ENCODE measurements around the gene SKA3. TPM values are rescaled to one million over a fixed set of nuclear protein-coding genes. Genes with fewer than 3 reads are reported as not detected.
"Not testable (repeated sequence)": the region's sequence is repeated elsewhere in the genome, so short reads cannot be mapped to it uniquely, and the experiment has no call there.

Gene SKA3
- total RNA-seq, 1 experiment from 2014 or later, result 31.8 TPM

DNA sequence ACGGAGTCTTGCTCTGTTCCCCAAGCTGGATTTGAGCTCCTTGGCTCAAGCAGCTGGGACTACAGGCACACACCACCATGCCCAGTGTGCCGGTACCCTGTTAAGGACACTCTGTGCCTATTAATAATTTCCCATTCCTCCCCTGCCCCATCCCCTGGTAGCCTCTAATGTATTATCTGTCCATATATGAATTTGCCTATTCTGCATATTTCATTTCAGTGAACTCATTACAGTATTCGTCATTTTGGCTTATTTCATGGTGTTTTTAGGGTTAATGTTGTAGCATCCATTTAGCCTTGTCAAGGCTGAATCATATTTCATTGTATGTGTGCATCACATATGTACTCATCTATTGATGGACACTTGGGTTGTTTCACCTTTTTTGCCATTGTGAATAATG, 33.6 kb downstream of the SKA3 start:
- DNase-seq, result no peak
- Histone ChIP-seq H3K4me3 (ENCODE audit: insufficient read depth, low read depth, low read length) (no peak overlapping the region), H3K36me3 (replicated peaks; ENCODE audit: control insufficient read depth, insufficient read depth, low read length) (peaks cover 8% of the 10 kb centered on the region), H3K27me3 (ENCODE audit: control insufficient read depth, insufficient read depth, low read length) (no peaks in the 10 kb centered on the region)

DNA sequence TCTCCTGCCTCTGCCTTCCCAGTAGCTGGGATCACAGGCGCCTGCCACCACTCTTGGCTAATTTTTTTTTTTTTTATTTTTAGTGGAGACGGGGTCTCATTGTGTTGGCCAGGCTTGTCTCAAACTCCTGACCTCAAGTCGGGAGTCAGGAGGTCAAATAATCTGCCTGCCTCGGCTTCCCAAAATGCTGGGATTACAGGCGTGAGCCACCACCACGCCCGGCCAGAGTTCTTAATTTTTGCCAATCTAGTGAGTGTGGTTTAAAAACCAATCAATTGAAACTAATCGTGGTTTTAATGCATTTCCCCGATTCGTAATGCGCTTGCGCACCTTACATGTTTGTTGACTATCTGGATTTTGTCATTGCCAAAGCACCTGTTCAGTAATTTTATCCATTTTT, 37.0 kb downstream of the SKA3 start:
- no peak overlapping the region for H3K4me3 ChIP-seq (ENCODE audit: insufficient read depth, low read depth, low read length)
- DNase-seq, result no peak

DNA sequence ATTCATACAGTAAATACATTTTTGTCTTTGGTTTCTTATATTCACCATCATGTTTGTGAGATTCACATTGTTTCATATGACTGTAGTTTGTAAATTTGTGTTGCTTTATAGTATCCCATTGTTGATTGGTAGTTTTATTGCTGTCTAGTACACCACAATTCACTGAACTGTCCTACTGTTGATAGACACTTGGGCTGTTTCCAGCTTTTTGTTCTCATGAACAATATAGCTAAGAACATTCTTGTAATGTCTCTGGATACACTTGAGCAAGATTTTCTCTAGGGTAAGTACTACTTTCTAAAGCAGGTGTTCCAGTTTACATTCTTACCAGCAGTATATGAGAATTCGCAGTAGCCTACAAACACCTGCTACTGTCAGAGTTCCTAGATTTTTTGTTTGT, 37.8 kb downstream of the SKA3 start:
- H3K36me3 ChIP-seq (replicated peaks; ENCODE audit: control insufficient read depth, insufficient read depth, low read length), result peaks cover 1% of the 10 kb centered on the region; the same call in 1 of the 2 replicates
- H3K27me3 ChIP-seq (ENCODE audit: control insufficient read depth, insufficient read depth, low read length), result no peaks in the 10 kb centered on the region
- DNase-seq, result no peak
- H3K4me3 ChIP-seq (ENCODE audit: insufficient read depth, low read depth, low read length), result no peak overlapping the region

More for the DNA sequence above, 37.0 kb downstream of the SKA3 start:
- Histone ChIP-seq H3K36me3 (replicated peaks; ENCODE audit: control insufficient read depth, insufficient read depth, low read length) (peaks cover 3% of the 10 kb centered on the region), H3K27me3 (ENCODE audit: control insufficient read depth, insufficient read depth, low read length) (no peaks in the 10 kb centered on the region)

DNA sequence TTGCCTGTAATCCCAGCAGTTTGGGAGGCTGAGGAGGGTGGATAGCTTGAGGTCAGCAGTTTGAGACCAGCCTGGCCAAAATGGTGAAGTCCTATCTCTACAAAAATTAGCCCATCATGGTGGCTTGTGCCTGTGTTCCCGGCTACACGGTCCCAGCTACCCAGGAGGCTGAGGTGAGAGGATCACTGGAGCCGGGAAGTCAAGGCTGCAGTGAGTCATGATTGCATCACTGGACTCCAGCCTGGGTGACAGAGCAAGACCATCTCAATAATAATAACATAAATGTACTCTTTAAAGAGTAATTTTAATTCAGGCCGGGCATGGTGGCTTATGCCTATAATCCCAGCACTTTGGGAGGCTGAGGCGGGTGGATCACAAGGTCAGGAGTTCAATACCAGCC, 38.7 kb downstream of the SKA3 start:
- DNase-seq, result no peak
- Histone ChIP-seq H3K36me3 (replicated peaks; ENCODE audit: control insufficient read depth, insufficient read depth, low read length) (peaks cover 1% of the 10 kb centered on the region; the same call in 1 of the 2 replicates), H3K4me3 (ENCODE audit: insufficient read depth, low read depth, low read length) (no peak overlapping the region), H3K27me3 (ENCODE audit: control insufficient read depth, insufficient read depth, low read length) (no peaks in the 10 kb centered on the region)

DNA sequence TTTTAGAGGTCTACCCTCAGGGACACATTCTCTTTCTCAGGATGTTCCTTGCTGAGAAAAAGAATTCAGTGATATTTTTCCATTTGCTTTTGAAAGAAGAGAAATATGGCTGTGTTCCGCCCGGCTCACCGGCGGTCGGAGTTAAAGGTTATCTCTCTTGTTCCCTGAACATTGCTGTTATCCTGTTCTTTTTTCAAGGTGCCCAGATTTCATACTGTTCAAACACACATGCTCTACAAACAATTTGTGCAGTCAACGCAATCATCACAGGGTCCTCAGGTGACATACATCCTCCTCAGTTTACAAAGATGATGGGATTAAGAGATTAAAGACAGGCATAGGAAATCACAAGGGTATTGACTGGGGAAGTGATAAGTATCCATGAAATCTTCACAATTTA, 40.5 kb downstream of the SKA3 start:
- H3K36me3 ChIP-seq (replicated peaks; ENCODE audit: control insufficient read depth, insufficient read depth, low read length); DNase-seq; H3K27me3 ChIP-seq (ENCODE audit: control insufficient read depth, insufficient read depth, low read length); H3K4me3 ChIP-seq (ENCODE audit: insufficient read depth, low read depth, low read length): not testable (repeated sequence)

DNA sequence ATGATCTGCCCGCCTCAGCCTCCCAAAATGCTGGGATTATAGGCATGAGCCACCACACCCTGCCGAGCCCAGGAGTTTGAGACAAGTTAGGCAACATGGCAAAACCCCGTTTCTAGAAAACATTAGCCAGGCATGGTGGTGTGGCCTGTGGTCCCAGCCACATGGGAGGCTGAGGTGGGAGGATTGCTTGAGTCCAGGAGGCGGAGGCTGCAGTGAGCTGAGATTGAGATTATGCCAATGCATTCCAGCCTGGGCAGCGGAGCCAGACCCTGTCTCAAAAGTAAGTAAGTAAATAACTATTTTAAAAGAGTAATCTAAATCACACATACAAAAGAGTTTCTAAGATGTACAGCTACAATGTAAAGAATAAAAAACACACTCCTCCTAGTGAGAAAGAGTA, 41.9 kb downstream of the SKA3 start:
- no peaks in the 10 kb centered on the region for H3K36me3 ChIP-seq (replicated peaks; ENCODE audit: control insufficient read depth, insufficient read depth, low read length)
- no peaks in the 10 kb centered on the region for H3K27me3 ChIP-seq (ENCODE audit: control insufficient read depth, insufficient read depth, low read length)
- DNase-seq, result no peak
- no peak overlapping the region for H3K4me3 ChIP-seq (ENCODE audit: insufficient read depth, low read depth, low read length)

DNA sequence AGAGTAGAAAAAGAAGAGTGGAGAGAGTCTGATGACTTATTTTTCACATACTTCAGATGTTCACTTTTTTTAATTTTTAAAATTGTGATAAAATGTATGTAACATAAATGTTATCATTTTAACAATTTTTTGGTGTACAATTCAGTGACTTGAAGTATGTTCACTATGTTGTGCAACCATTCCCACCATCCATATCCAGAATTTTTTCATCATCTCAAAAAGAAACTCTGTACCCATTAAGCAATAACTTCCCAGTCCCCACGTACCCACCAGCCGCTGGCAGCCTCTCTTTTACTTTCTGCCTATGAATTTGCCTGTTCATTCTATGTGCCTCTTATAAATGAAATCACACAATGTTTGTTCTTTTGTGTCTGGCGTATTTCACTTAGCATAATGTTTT, 43.3 kb downstream of the SKA3 start:
- H3K4me3 ChIP-seq (ENCODE audit: insufficient read depth, low read depth, low read length), result no peak overlapping the region
- no peak for DNase-seq
- H3K27me3 ChIP-seq (ENCODE audit: control insufficient read depth, insufficient read depth, low read length), result no peaks in the 10 kb centered on the region
- no peaks in the 10 kb centered on the region for H3K36me3 ChIP-seq (replicated peaks; ENCODE audit: control insufficient read depth, insufficient read depth, low read length)

DNA sequence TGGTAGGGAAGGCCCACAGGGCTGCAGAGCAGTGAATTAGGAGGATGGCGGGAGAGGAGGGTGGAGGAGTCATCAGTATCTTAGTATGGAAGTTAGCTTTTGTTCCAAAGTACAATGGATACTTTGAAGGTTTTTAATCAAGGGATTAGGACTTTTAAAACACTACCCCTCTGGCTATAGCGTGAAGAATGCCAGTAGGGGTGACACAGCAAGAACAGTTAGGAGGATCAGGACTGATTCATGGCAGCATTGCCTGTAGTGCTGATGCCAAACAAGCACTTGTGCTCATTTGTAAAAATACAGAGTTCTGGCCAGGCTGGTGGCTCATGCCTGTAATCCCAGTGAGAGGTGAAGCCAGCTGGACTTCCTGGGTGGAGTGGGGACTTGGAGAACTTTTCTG, 46.2 kb downstream of the SKA3 start:
- Histone ChIP-seq H3K4me3 (ENCODE audit: insufficient read depth, low read depth, low read length) (no peak overlapping the region), H3K36me3 (replicated peaks; ENCODE audit: control insufficient read depth, insufficient read depth, low read length) (no peaks in the 10 kb centered on the region), H3K27me3 (ENCODE audit: control insufficient read depth, insufficient read depth, low read length) (no peaks in the 10 kb centered on the region)
- DNase-seq, result no peak

DNA sequence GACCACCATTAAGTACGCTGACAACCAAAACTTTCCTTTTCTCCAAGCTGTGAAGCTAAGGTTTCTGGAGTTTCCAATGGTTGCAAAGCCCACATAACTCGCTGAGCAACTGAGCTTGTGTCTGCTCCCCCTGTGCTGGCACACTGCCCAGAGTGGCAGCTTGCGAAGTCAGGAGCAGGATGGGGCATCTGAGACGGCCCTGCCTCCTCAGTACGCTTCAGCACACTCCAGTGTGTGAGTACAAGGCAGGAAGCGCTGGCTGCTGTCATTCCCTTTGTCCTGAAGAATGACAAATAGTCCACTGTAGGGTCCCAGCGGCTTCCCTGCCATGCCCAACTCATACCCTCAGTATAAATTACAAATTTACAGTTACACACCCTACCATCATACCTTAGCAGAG, 51.5 kb downstream of the SKA3 start:
- Histone ChIP-seq H3K4me3 (ENCODE audit: insufficient read depth, low read depth, low read length) (no peak overlapping the region), H3K27me3 (ENCODE audit: control insufficient read depth, insufficient read depth, low read length) (no peaks in the 10 kb centered on the region), H3K36me3 (replicated peaks; ENCODE audit: control insufficient read depth, insufficient read depth, low read length) (no peaks in the 10 kb centered on the region)
- DNase-seq, result peak; percentile 47

DNA sequence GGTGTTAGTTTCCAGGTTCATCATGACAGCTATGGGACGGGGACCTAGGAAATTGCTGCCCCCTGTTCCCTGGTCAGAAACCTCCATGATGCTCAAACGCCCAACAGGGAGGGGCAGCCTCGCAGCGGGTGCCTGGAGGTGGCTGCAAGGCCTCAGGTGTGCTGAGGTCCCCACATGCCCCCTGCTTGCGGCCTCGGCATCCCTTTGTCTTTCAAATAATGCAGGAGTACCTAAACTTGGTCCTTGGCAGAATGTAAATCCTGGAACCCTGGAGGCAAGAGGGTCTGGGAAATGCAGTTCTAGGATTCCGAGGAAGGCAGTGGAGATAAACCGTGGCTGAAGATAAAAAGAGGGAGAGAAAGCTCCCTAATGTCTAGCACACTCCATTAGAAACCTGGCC, 52.4 kb downstream of the SKA3 start:
- peak; percentile 80 for DNase-seq
- H3K27me3 ChIP-seq (ENCODE audit: control insufficient read depth, insufficient read depth, low read length), result no peaks in the 10 kb centered on the region
- H3K36me3 ChIP-seq (replicated peaks; ENCODE audit: control insufficient read depth, insufficient read depth, low read length), result no peaks in the 10 kb centered on the region
- H3K4me3 ChIP-seq (ENCODE audit: insufficient read depth, low read depth, low read length), result no peak overlapping the region

DNA sequence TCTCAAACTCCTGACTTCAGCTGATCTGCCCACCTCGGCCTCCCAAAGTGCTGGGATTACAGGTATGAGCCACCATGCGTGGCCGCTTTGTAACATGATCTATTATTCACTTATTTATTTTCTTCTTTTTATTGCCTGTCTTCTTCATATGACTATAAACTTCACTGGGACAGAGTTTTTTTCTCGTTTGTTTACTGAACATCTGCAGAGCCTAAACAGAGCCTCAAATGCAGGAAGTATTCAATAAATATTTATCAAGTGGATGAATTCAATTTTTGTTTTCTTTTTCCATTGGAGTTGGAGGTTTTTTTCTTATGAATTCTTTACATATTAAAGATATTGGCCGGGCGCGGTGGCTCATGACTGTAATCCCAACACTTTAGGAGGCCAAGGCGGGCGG, 54.7 kb downstream of the SKA3 start:
- Histone ChIP-seq H3K27me3 (ENCODE audit: control insufficient read depth, insufficient read depth, low read length) (no peaks in the 10 kb centered on the region), H3K4me3 (ENCODE audit: insufficient read depth, low read depth, low read length) (no peak overlapping the region), H3K36me3 (replicated peaks; ENCODE audit: control insufficient read depth, insufficient read depth, low read length) (no peaks in the 10 kb centered on the region)
- DNase-seq, result no peak

DNA sequence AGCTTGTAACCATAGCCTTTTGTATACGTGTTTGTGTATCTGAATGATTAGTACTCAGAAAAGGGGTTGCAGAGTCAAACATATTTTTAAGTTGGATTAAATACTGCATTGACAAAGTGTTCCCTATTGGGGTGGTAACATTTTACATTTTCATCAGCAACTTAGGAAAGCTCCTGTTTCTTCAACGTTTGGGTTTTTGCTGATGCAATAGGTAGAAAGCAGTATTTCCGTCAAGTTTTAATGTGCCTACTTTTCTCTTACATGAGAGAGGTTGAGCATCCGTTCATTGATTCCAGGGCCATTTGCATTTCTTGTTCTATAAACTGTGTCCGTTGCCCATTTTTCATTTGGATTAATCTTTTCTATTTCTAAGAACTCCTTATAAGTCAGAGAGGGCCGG, 56.2 kb downstream of the SKA3 start:
- H3K36me3 ChIP-seq (replicated peaks; ENCODE audit: control insufficient read depth, insufficient read depth, low read length), result no peaks in the 10 kb centered on the region
- no peak for DNase-seq
- H3K27me3 ChIP-seq (ENCODE audit: control insufficient read depth, insufficient read depth, low read length), result no peaks in the 10 kb centered on the region
- no peak overlapping the region for H3K4me3 ChIP-seq (ENCODE audit: insufficient read depth, low read depth, low read length)

DNA sequence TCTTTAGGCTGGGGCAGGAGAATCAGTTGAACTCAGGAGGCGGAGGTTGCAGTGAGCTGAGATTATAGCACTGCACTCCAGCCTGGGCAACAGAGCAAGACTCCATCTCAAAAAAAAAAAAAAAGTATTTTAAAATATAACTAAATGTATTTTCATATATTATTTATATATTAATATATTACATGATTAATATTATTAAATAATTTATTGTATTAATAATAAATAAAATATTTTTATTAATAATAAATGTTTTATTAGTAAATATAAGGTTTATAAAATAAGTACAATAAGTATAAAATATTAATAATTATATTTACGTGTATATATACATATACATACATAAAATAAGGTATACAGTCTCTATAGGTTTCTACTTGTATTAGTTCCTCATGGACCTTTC, 56.8 kb downstream of the SKA3 start:
- H3K36me3 ChIP-seq (replicated peaks; ENCODE audit: control insufficient read depth, insufficient read depth, low read length), result no peaks in the 10 kb centered on the region
- no peak overlapping the region for H3K4me3 ChIP-seq (ENCODE audit: insufficient read depth, low read depth, low read length)
- no peaks in the 10 kb centered on the region for H3K27me3 ChIP-seq (ENCODE audit: control insufficient read depth, insufficient read depth, low read length)
- no peak for DNase-seq

DNA sequence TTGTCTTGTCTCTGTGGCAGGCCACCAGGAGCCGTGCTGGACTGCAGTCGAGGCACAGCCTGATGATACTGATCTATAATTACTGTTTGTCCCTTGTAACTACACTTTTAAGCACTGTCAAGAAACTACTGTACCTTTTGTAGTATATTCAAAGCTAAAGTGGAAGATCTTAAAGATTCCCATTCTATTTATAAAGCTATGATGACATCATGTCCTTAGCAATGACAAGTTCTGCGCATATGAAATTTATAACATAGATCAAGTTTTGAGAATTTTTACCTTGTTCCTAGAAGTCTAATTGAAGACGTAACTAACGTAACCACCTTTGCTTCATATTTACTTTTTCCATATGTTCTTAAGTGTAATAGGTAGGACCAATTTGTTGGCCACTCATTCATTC, 58.2 kb downstream of the SKA3 start:
- H3K4me3 ChIP-seq (ENCODE audit: insufficient read depth, low read depth, low read length), result no peak overlapping the region
- no peak for DNase-seq

DNA sequence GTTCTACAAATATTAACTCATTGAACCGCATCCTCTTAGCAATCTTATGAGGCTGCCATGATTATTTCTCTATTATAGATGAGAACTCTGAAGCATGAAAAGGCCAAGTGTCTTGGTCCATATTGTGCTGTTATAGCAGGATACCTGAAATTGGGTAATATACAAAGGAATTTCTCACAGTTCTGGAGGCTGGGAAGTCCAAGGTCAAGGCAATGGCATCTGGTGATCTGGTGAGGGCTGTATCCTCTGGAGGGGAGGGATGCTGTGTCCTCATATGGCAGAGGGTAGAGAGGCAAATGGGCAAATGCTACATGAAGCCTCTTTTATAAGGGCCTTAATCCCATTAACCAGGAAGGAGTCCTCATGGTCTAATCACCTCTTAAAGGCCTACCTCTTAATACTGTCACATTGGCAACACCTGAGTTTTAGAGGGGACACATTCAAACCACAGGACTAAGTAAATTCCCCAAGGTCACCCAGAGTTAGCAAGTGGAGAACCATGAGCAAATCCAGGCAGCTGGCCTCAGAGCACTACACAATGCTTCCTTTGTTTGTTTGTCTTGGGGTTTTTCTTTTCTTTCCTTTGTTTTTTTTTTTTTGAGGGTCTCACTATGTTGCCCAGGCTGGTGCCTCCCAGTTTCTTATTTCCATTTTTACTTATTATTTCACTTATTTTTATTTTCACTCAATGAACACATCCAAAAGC, 59.1 kb downstream of the SKA3 start:
- no peaks in the 10 kb centered on the region for H3K27me3 ChIP-seq (ENCODE audit: control insufficient read depth, insufficient read depth, low read length)
- H3K4me3 ChIP-seq (ENCODE audit: insufficient read depth, low read depth, low read length), result no peak overlapping the region
- H3K36me3 ChIP-seq (replicated peaks; ENCODE audit: control insufficient read depth, insufficient read depth, low read length), result no peaks in the 10 kb centered on the region
- no peak for DNase-seq

More for the DNA sequence above, 58.2 kb downstream of the SKA3 start:
- Histone ChIP-seq H3K27me3 (ENCODE audit: control insufficient read depth, insufficient read depth, low read length) (no peaks in the 10 kb centered on the region), H3K36me3 (replicated peaks; ENCODE audit: control insufficient read depth, insufficient read depth, low read length) (no peaks in the 10 kb centered on the region)

DNA sequence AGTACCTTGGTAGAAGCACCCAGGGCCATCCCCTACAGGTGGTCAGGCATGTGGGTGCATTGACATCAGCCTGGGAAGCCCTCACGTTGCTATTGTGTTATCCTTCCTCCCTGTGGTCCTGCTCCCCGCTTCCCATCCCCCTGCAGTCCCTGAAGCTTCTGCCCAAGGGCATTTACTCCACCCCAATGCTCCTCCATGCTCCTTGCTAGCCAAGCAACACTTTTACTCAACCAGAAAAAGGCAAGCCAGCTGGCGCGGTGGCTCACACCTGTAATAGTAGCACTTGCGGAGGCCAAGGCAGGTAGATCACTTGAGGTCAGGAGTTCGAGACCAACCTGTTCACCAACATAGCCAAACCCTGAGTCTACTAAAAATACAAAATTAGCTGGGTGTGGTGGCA, 60.2 kb downstream of the SKA3 start:
- no peaks in the 10 kb centered on the region for H3K27me3 ChIP-seq (ENCODE audit: control insufficient read depth, insufficient read depth, low read length)
- no peaks in the 10 kb centered on the region for H3K36me3 ChIP-seq (replicated peaks; ENCODE audit: control insufficient read depth, insufficient read depth, low read length)
- no peak overlapping the region for H3K4me3 ChIP-seq (ENCODE audit: insufficient read depth, low read depth, low read length)
- DNase-seq, result no peak
